ENCODE measurements around the gene IGIP.

GRCh38 chr5:140114341-140115185, 11.2 kb upstream of the IGIP start:
- TF ChIP-seq CTCF (IDR thresholded peaks at IDR 0.05; ENCODE audit: borderline replicate concordance, extremely low read depth, low read length, poor library complexity, severe bottlenecking) (peak; percentile 1), EZH2 (IDR thresholded peaks at IDR 0.05; ENCODE audit: borderline replicate concordance, low read depth, low read length, severe bottlenecking) (no peak)
